PC-3 (cell line): ENCODE measurements around the gene UCKL1. TPM values are rescaled to one million over a fixed set of nuclear protein-coding genes. Genes with fewer than 3 reads are reported as not detected.

Experiments
- ATAC-seq: fragments of 200-7000 bp; cut with Tn5 transposase; 2 replicates; pipeline ENCODE4 v1.9.1; 2020; ENCODE audit warnings: mild to moderate bottlenecking, moderate library complexity
- BruUV-seq: library from RNA; stranded (reverse); fragments of 400-500 nt; replicated peaks from 2 replicates; lab custom pipeline; 2021; lab: Mats Ljungman, UMichigan
- CTCF ChIA-PET: fragments of 300-600 bp; sonication (Branson Sonifier 250); formaldehyde crosslinking; loops from one replicate; lab custom pipeline; 2022; ENCODE audit warnings: antibody characterized with exemption; lab: Charles Lee
- POLR2A ChIA-PET: fragments of 300-600 bp; sonication (Branson Sonifier 250); formaldehyde crosslinking; loops from one replicate; lab custom pipeline; 2022; ENCODE audit warnings: antibody characterized with exemption; ENCODE audit not compliant: unreplicated experiment; lab: Charles Lee
- DNase-seq: peaks from one replicate; pipeline ENCODE4 v3.0.0-alpha.2; 2015
- H2AFZ ChIP-seq: fragments of 300-600 bp; sonication (generic); 2 replicates; pipeline ENCODE4 v1.6.0; 2016; ENCODE audit warnings: antibody characterized with exemption, low read length
- H3F3A ChIP-seq: fragments of 300-600 bp; sonication (generic); one replicate; pipeline ENCODE4 v1.6.0; 2017; ENCODE audit warnings: antibody characterized with exemption, low read length, control low read depth, mild to moderate bottlenecking; ENCODE audit not compliant: unreplicated experiment
- H3K27ac ChIP-seq: fragments of 300-600 bp; sonication (generic); 2 replicates; pipeline ENCODE4 v1.5.1; 2016; ENCODE audit warnings: mild to moderate bottlenecking, low read length
- H3K27me3 ChIP-seq: fragments of 300-600 bp; sonication (generic); 2 replicates; pipeline ENCODE4 v1.6.1; 2016; ENCODE audit warnings: low read length, mixed read lengths
- H3K36me3 ChIP-seq: fragments of 300-600 bp; sonication (generic); 2 replicates; pipeline ENCODE4 v1.6.1; 2016; ENCODE audit warnings: low read depth, mixed run types, low read length, mixed read lengths
- H3K4me1 ChIP-seq: fragments of 300-600 bp; sonication (generic); 2 replicates; pipeline ENCODE4 v1.5.1; 2016; ENCODE audit warnings: low read length; ENCODE audit not compliant: insufficient read depth
- H3K4me2 ChIP-seq: fragments of 300-600 bp; sonication (generic); 2 replicates; pipeline ENCODE4 v1.6.0; 2016; ENCODE audit warnings: low read length
- H3K4me3 ChIP-seq: fragments of 300-600 bp; sonication (generic); 2 replicates; pipeline ENCODE4 v1.5.1; 2016; ENCODE audit warnings: mild to moderate bottlenecking, low read length, mixed read lengths
- H3K79me2 ChIP-seq: fragments of 300-600 bp; sonication (generic); 2 replicates; pipeline ENCODE4 v1.6.1; 2017; ENCODE audit warnings: low read length, mixed read lengths
- H3K9ac ChIP-seq: fragments of 300-600 bp; sonication (generic); 2 replicates; pipeline ENCODE4 v1.6.0; 2016; ENCODE audit warnings: mild to moderate bottlenecking, low read length
- H3K9me2 ChIP-seq: fragments of 300-600 bp; sonication (generic); replicated peaks from 2 replicates; pipeline ENCODE4 v1.6.1; 2016; ENCODE audit warnings: mixed run types, low read length, mixed read lengths
- H3K9me3 ChIP-seq: fragments of 300-600 bp; sonication (generic); 2 replicates; pipeline ENCODE4 v1.6.1; 2016; ENCODE audit warnings: low read length, mixed read lengths
- H4K20me1 ChIP-seq: fragments of 300-600 bp; sonication (generic); 2 replicates; pipeline ENCODE4 v1.6.1; 2016; ENCODE audit warnings: low read length, mixed read lengths
- CTCF ChIP-seq: fragments of 300-600 bp; sonication (generic); conservative IDR thresholded peaks from 2 replicates; pipeline ENCODE4 v1.5.1; 2017; ENCODE audit warnings: antibody characterized with exemption, low read depth, mild to moderate bottlenecking, low read length
- EZH2 ChIP-seq: fragments of 300-600 bp; sonication (generic); IDR thresholded peaks from one replicate; pipeline ENCODE4 v1.6.1; 2017; ENCODE audit warnings: antibody characterized with exemption, mild to moderate bottlenecking, low read length; ENCODE audit not compliant: unreplicated experiment
- EZH2phosphoT487 ChIP-seq: fragments of 300-600 bp; sonication (generic); IDR thresholded peaks from 2 replicates; pipeline ENCODE4 v1.6.1; 2018; ENCODE audit warnings: mild to moderate bottlenecking, antibody characterized with exemption, low read length, borderline replicate concordance
- intact Hi-C: fragments of 100-400 bp; cut with micrococcal nuclease; formaldehyde crosslinking; loops from 2 replicates; pipeline ENCODE4 v1.9.0; 2023
- total RNA-seq: library from RNA; depleted of rRNA; stranded (reverse); fragments of >200 nt; gene quantifications from 2 replicates; pipeline ENCODE4 v1.2.3, GENCODE V29; 2014

Gene UCKL1
- total RNA-seq, 1 experiment from 2014 or later = 37.2 TPM

GRCh38 chr20:63952769-63953168 lies 3.4 kb downstream of the UCKL1 start:
- Histone ChIP-seq H2AFZ (no peak overlapping the region), H3K9me3 (no peaks in the 10 kb centered on the region), H3K9me2 (no peaks in the 10 kb centered on the region), H3K27me3 (no peaks in the 10 kb centered on the region), H3K9ac (no peak overlapping the region), H4K20me1 (peaks cover 65% of the 10 kb centered on the region), H3K36me3 (no peaks in the 10 kb centered on the region; the same call in 1 of the 2 replicates), H3K4me3 (no peak overlapping the region), H3K4me2 (no peak overlapping the region), H3K79me2 (peaks cover 84% of the 10 kb centered on the region), H3F3A (no peaks in the 10 kb centered on the region), H3K4me1 (peaks cover 42% of the 10 kb centered on the region), H3K27ac (no peak overlapping the region)
- intact Hi-C loops = no loop called here
- ATAC-seq = no peak
- no peak for TF ChIP-seq CTCF
- BruUV-seq = no TSS peak
- ChIA-PET POLR2A (no interaction called here), CTCF (no interaction called here)
- DNase-seq = no peak

DNA sequence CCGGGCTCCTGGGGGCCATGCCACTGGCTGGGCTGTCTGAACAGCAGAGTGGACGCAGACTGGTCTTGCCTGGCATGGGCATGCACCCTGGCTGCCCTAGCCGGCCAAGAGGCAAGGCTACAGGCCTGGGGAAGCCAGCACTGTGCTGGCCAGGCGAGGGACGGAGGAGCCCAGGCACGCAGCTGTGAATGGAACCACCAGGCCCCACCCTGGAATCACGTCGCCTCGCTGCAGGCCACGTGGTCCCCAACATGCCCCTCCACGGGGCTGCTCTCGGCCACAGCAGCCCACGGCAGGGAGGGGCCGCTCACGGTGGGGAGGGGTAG lies 4.0 kb downstream of the UCKL1 start:
- ATAC-seq = no peak
- H3K36me3 ChIP-seq = no peaks in the 10 kb centered on the region; the same call in 1 of the 2 replicates
- BruUV-seq = no TSS peak
- peaks cover 71% of the 10 kb centered on the region for H4K20me1 ChIP-seq
- no peak overlapping the region for H3K4me3 ChIP-seq
- no peaks in the 10 kb centered on the region for H3F3A ChIP-seq
- H3K27me3 ChIP-seq = no peaks in the 10 kb centered on the region
- H3K4me1 ChIP-seq = peaks cover 36% of the 10 kb centered on the region
- no peak for DNase-seq
- no peak overlapping the region for H3K27ac ChIP-seq
- no peak overlapping the region for H2AFZ ChIP-seq
- H3K4me2 ChIP-seq = no peak overlapping the region
- H3K9ac ChIP-seq = no peak overlapping the region
- CTCF ChIA-PET = no interaction called here
- TF ChIP-seq CTCF = no peak
- no peak for TF ChIP-seq EZH2phosphoT487
- no peak for TF ChIP-seq EZH2
- peaks cover 90% of the 10 kb centered on the region for H3K79me2 ChIP-seq
- intact Hi-C loops = no loop called here
- no peaks in the 10 kb centered on the region for H3K9me2 ChIP-seq
- H3K9me3 ChIP-seq = no peaks in the 10 kb centered on the region
- POLR2A ChIA-PET = no interaction called here

DNA sequence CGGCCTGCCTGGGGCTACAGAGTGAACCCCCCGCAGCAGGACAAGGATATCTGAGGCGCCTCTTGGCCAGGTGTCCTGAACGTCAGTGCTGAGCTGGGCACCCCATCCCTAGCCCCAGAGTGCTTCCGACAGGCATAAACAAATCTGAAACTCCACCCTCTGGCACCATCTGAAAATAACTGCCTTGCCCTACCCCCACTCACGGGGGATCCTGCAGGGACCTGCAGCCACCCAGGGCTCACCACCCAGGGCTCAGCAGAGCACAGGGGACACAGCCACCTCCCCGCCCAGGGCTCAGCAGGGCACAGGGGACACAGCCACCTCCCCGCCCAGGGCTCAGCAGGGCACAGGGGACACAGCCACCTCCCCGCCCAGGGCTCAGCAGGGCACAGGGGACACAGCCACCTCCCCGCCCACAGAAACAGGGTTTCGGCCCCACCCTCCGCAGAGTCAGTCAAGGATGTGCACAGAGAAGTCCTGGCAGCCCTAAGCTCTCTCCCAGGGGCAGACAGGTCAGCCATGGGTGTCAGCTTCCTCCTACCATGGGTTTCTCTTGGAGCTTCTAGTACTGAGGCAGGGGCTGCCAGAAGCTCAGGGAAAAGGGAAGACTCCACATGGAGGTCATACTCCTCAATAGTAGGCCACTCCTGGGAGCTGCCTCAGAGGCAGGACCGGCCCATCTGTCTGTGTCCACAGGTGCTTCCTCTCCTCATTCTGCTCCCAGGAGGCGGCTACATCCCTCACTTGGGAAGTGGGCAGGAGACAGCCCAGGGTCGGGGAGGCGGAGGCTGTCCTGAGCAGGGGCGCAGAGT lies 4.6 kb downstream of the UCKL1 start:
- ChIA-PET CTCF (interaction anchor here (0.6 kb wide), 1 partner anchor 22 kb away, joined by 3 read pairs; no protein-coding TSS in a partner anchor), POLR2A (no interaction called here)
- no peak for TF ChIP-seq EZH2
- no peak for TF ChIP-seq EZH2phosphoT487
- no peak for TF ChIP-seq CTCF
- Histone ChIP-seq H3K9me3 (no peaks in the 10 kb centered on the region), H3K27me3 (no peaks in the 10 kb centered on the region), H3K4me1 (peaks cover 30% of the 10 kb centered on the region), H3K27ac (no peak overlapping the region), H3K4me3 (no peak overlapping the region), H2AFZ (no peak overlapping the region), H3F3A (no peaks in the 10 kb centered on the region), H3K9ac (no peak overlapping the region), H3K79me2 (peaks cover 95% of the 10 kb centered on the region), H3K9me2 (no peaks in the 10 kb centered on the region), H4K20me1 (peaks cover 74% of the 10 kb centered on the region), H3K4me2 (no peak overlapping the region), H3K36me3 (no peaks in the 10 kb centered on the region; the same call in 1 of the 2 replicates)
- DNase-seq (no peak), ATAC-seq (no peak)
- intact Hi-C loops = no loop called here
- no TSS peak for BruUV-seq
